UCSD-AML1 (cell line): Measurements from ENCODE around the gene KCTD21.
A peak's percentile ranks its signal among the peaks of the same experiment; 100 is the strongest.
"Not testable (repeated sequence)": the region's sequence is repeated elsewhere in the genome, so short reads cannot be mapped to it uniquely, and the experiment has no call there.

Experiments used
- DNase-seq: peaks from one replicate; lab custom pipeline; 2025; ENCODE audit not compliant: unreplicated experiment; lab: John Stamatoyannopoulos, UW

The KCTD21 gene

GRCh38 chr11:78179459-78180071 lies 8.9 kb downstream of the KCTD21 start:
- DNase-seq, result no peak

- no peak for DNase-seq
Observed at GRCh38 chr11:78177216-78177615, 11.2 kb downstream of the KCTD21 start.

- DNase-seq, result no peak
Observed at GRCh38 chr11:78176605-78177141, 11.8 kb downstream of the KCTD21 start.

GRCh38 chr11:78175862-78176261 lies 12.6 kb downstream of the KCTD21 start:
- not testable (repeated sequence) for DNase-seq

GRCh38 chr11:78171951-78172350 lies 16.5 kb downstream of the KCTD21 start:
- DNase-seq, result no peak

GRCh38 chr11:78170874-78171549 lies 17.4 kb downstream of the KCTD21 start:
- DNase-seq, result no peak

GRCh38 chr11:78170413-78170812 lies 18.0 kb downstream of the KCTD21 start:
- no peak for DNase-seq

GRCh38 chr11:78168539-78169477 lies 19.6 kb downstream of the KCTD21 start:
- no peak for DNase-seq

- no peak for DNase-seq
Observed at GRCh38 chr11:78166855-78167469, 21.5 kb downstream of the KCTD21 start.

- no peak for DNase-seq
Observed at GRCh38 chr11:78164471-78164870, 24.0 kb downstream of the KCTD21 start.

- DNase-seq, result no peak
Observed at GRCh38 chr11:78163828-78164227, 24.6 kb downstream of the KCTD21 start.

- DNase-seq, result no peak
Observed at GRCh38 chr11:78161962-78162371, 26.5 kb downstream of the KCTD21 start.

- DNase-seq, result no peak
Observed at GRCh38 chr11:78161346-78161745, 27.1 kb downstream of the KCTD21 start.

GRCh38 chr11:78160557-78160956 lies 27.9 kb downstream of the KCTD21 start:
- no peak for DNase-seq

GRCh38 chr11:78158987-78159652 lies 29.3 kb downstream of the KCTD21 start:
- DNase-seq, result no peak

- DNase-seq, result peak; percentile 19
Observed at GRCh38 chr11:78156127-78156844, 32.1 kb downstream of the KCTD21 start.

- DNase-seq, result no peak
Observed at GRCh38 chr11:78151804-78152203, 36.6 kb downstream of the KCTD21 start.

- no peak for DNase-seq
Observed at GRCh38 chr11:78150754-78151153, 37.7 kb downstream of the KCTD21 start.

GRCh38 chr11:78150346-78150745 lies 38.1 kb downstream of the KCTD21 start:
- no peak for DNase-seq

GRCh38 chr11:78149646-78150045 lies 38.8 kb downstream of the KCTD21 start:
- peak; percentile 18 for DNase-seq
